AG09319 (cell line): ENCODE results near the gene SRSF6.
"Not testable (repeated sequence)": the region's sequence is repeated elsewhere in the genome, so short reads cannot be mapped to it uniquely, and the experiment has no call there.

ENCODE experiments used
- DNase-seq: peaks from one replicate; pipeline ENCODE4 v3.0.0-alpha.2; 2010; ENCODE audit warnings: low read depth; ENCODE audit errors: extremely low read depth
- TF ChIP-seq, protein P1 (sequence below): IDR thresholded peaks from 2 replicates; pipeline ENCODE4 v1.5.1; 2011; ENCODE audit warnings: low read depth, mild to moderate bottlenecking, inconsistent platforms, low read length, moderate library complexity

SRSF6 gene

DNA sequence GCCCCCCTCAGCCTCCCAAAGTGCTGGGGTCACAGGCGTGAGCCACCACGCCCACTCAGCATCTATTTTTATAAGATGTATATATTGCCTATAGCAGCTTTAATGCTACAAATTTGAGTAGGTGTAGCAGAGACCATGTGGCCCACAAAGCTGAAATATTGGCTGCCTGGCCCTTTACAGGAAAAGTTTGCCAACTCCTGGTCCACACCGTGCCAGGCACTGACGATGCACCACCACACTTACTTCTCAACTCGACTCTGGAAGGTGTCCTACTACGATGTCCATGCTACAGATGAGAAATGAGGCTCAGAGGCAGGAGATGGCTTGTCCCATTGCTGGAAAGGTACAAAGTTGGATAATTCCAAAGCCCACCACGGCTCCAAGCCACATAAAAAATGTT is 17.2 kb upstream of the SRSF6 start:
- TF ChIP-seq, protein P1, sequence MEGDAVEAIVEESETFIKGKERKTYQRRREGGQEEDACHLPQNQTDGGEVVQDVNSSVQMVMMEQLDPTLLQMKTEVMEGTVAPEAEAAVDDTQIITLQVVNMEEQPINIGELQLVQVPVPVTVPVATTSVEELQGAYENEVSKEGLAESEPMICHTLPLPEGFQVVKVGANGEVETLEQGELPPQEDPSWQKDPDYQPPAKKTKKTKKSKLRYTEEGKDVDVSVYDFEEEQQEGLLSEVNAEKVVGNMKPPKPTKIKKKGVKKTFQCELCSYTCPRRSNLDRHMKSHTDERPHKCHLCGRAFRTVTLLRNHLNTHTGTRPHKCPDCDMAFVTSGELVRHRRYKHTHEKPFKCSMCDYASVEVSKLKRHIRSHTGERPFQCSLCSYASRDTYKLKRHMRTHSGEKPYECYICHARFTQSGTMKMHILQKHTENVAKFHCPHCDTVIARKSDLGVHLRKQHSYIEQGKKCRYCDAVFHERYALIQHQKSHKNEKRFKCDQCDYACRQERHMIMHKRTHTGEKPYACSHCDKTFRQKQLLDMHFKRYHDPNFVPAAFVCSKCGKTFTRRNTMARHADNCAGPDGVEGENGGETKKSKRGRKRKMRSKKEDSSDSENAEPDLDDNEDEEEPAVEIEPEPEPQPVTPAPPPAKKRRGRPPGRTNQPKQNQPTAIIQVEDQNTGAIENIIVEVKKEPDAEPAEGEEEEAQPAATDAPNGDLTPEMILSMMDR, result no peak
- no peak for DNase-seq

DNA sequence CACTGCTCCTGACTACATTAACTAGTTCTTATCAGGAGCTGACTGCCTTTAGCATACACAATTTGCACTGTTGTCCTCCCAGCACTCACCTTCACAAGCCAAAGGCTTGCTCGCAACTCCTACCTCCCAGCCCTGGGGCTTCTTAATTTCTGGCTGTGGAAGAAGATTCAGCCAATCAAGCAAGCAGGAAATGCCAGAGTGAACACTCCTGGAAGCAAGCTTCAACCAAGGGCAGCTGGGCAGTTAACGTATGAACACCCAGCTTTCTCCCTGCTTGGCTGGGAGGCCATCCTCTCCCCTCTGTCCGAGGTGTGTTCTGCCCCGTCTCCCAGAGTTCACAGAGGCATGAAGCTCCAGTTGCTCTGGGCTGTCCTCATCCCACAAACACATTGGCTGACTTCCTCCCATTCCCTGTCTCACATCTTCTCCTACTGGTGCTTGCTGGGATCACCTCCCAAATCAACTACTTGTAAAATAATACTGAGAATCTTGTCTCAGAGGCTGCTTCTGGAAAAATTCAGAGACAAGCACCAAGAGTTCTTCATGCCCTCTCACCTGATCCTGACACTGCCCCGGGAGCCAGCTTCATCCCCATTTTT is 15.3 kb upstream of the SRSF6 start:
- DNase-seq, result no peak
- TF ChIP-seq, protein P1, result peak; percentile 25

DNA sequence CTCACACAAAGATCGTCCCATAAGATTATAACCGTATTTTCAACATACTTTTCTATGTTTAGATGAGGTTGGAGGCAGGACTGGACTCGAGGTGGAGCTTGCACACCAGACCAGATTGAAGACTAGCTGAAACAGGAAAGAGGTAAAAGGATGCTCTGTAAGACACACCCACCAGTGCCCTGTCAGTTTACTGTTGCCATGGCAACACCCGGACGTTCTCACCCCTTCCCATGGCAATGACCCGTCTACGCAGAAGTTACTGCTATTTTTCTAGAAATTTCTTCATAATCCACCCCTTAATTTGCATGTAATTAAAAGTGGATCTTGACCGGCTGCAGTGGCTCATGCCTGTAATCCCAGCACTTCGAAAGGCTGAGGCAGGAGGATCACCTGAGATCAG is 13.6 kb upstream of the SRSF6 start:
- DNase-seq, result no peak
- TF ChIP-seq, protein P1, result no peak

DNA sequence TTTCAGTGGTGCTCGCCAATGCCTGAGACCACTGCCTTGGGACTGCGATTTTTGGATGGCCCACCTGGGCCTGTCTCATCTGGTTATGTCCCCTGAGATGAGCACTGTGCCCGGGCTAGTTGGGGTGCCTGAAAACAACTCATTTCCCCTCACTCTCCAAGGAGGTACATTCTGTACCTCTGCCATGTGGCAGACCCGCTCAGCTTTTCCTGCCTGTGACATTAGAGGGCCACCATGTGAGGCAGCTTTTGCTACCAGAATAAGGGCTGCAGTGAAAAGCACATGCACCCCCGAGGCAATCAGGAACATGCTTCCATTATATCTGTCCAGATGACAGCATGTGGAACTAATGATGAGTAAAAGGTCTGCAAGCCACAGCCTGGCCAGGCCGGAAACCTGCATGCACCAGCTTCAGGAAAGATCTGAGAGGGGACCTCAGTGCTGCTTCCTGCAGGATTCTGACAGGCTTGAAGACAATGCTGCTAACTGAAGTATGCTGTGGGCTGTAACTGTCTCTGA is 11.3 kb upstream of the SRSF6 start:
- DNase-seq, result no peak
- TF ChIP-seq, protein P1, result no peak

DNA sequence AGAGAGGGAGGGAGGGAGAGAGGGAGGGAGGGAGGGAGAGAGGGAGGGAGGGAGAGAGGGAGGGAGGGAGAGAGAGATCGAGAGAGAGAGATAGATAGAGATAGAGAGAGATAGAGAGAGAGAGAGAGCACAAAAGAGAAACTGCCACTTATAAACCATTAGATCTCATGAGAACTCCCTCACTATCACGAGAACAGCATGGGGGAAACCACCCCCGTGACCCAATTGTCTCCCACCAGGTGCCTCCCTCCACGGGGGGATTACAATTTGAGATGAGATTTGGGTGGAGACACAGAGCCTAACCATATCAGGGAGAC is 9.3 kb upstream of the SRSF6 start:
- DNase-seq, result not testable (repeated sequence)

DNA sequence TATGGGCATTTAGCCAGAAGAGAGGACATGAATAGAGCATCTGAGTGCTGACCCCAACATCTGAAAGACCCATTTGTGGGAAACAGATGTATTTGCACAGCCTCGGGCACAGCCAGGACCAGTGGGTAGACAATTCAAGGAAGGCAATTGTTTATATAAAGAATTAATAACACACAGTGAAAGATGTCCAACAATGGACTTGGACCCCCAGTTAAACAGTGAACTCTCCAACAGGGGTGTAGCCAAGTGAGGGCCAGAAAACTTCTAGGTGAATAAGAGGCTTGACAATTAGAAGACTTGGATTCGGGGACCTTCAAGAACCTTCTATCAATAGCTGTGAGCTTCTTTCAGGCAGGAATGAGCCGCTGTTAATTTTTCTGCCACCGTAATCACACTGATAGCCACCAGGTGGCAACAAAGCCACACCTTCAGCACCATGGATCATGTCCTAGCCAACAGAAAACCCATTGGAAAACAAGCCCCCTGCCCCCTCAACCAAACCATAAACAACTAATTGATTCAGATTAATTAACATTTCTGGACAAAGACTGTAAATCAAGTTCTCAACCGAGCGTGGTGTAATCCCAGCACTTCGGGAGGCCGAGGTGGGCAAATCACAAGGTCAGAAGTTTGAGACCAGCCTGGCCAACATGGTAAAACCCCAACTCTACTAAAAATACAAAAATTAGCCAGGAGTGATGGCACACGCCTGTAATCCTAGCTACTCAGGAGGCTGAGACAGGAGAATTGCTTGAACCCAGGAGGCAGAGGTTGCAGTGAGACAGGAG is 8.8 kb upstream of the SRSF6 start:
- DNase-seq, result no peak
- TF ChIP-seq, protein P1, result peak; percentile 69

DNA sequence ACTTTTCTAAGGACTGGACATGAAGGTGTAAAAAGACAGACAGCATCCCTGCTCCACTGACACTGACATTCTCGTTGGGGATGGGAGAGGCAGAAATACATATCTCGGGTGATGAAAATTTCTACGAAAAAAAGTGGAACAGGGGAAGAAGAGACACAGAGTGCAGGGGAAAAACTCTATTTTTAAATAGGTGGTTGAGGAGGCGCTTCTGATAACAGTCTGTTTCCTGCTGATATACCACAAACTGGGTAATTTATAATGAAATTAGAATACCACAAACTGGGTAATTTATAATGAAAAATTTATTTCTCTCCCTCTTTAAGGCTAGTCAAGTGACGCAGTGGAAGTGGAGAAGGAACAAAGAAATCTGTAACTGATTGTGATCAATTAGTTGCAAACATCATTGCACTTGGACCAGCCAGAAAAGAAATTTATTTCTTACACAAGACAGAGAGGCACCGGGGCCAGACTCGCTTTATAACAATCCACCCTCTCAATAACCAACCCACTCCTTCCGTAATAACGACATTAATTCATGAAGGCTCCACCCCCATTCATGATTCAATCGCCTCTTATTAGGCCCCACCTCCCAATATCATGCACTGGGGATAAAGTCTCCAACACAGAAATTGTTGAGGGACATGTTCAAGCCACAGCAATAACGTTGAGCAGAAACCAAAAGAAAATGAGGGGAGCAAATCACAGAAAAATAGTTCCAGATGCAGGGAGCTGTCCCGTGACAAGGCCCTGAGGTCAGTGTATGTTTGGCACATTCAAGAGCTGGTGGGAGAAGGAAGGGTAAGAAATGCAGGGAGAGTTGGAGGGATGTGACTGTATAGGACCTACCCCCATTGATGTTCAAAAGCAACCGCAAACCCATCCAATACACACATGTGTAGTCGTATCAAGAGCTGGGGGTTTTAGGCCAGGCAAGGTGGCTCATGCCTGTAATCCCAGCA is 6.6 kb upstream of the SRSF6 start:
- no peak for DNase-seq
- TF ChIP-seq, protein P1, result no peak
